HG02642 (cell line): ENCODE data around the gene OMA1.

Experiments
- ATAC-seq: cut with Tn5 transposase; IDR thresholded peaks from one replicate; pipeline ENCODE4 v1.9.1; 2021; ENCODE audit warnings: mild to moderate bottlenecking; ENCODE audit not compliant: unreplicated experiment, poor library complexity

The OMA1 gene

GRCh38 chr1:58465825-58466629, 80.5 kb downstream of the OMA1 start:
- ATAC-seq, result no peak

- ATAC-seq, result no peak
These were observed 81.3 kb downstream of the OMA1 start for GRCh38 chr1:58465176-58465575.

GRCh38 chr1:58460469-58460868, 86.1 kb downstream of the OMA1 start:
- ATAC-seq, result no peak

- no peak for ATAC-seq
These were observed 86.6 kb downstream of the OMA1 start for GRCh38 chr1:58459911-58460310.

- ATAC-seq, result no peak
These were observed 89.4 kb downstream of the OMA1 start for GRCh38 chr1:58457023-58457635.

- ATAC-seq, result no peak
These were observed 90.1 kb downstream of the OMA1 start for GRCh38 chr1:58456470-58456869.

- no peak for ATAC-seq
These were observed 91.7 kb downstream of the OMA1 start for GRCh38 chr1:58454807-58455206.

GRCh38 chr1:58454385-58454784, 92.1 kb downstream of the OMA1 start:
- no peak for ATAC-seq

- no peak for ATAC-seq
These were observed 94.8 kb downstream of the OMA1 start for GRCh38 chr1:58451560-58452191.

- ATAC-seq, result no peak
These were observed 98.6 kb downstream of the OMA1 start for GRCh38 chr1:58447886-58448285.

GRCh38 chr1:58447042-58447441, 99.5 kb downstream of the OMA1 start:
- ATAC-seq, result no peak

- no peak for ATAC-seq
These were observed 100.2 kb downstream of the OMA1 start for GRCh38 chr1:58446368-58446767.

- no peak for ATAC-seq
These were observed 102.3 kb downstream of the OMA1 start for GRCh38 chr1:58443986-58444868.

- ATAC-seq, result no peak
These were observed 104.4 kb downstream of the OMA1 start for GRCh38 chr1:58442114-58442513.

GRCh38 chr1:58441699-58442098, 104.8 kb downstream of the OMA1 start:
- no peak for ATAC-seq

GRCh38 chr1:58440696-58441095, 105.8 kb downstream of the OMA1 start:
- ATAC-seq, result no peak

GRCh38 chr1:58439946-58440345, 106.6 kb downstream of the OMA1 start:
- no peak for ATAC-seq

GRCh38 chr1:58438468-58438867, 108.1 kb downstream of the OMA1 start:
- no peak for ATAC-seq

GRCh38 chr1:58437623-58438022, 108.9 kb downstream of the OMA1 start:
- no peak for ATAC-seq

GRCh38 chr1:58436615-58437297, 109.8 kb downstream of the OMA1 start:
- ATAC-seq, result no peak
